GM23338 (cell line): ENCODE results near the gene GCA. TPM values are rescaled to one million over a fixed set of nuclear protein-coding genes. Genes with fewer than 3 reads are reported as not detected.

Experiments used
- ATAC-seq: fragments of 200-7000 bp; cut with Tn5 transposase; 3 replicates; pipeline ENCODE4 v1.9.1; 2020
- DNase-seq: peaks from one replicate; pipeline ENCODE4 v3.0.0-alpha.2; 2015; ENCODE audit warnings: low spot score
- H2AFZ ChIP-seq: fragments of 200-600 bp; sonication (generic); 2 replicates; pipeline ENCODE4 v1.8.0; 2016; ENCODE audit warnings: antibody characterized with exemption, mild to moderate bottlenecking, moderate library complexity
- H3F3A ChIP-seq: fragments of 200-600 bp; sonication (generic); replicated peaks from 2 replicates; pipeline ENCODE4 v1.8.0; 2017; ENCODE audit warnings: antibody characterized with exemption, mixed run types, low read depth
- H3K27ac ChIP-seq: fragments of 200-600 bp; sonication (generic); 2 replicates; pipeline ENCODE4 v1.6.1; 2016; ENCODE audit warnings: low read depth
- H3K27me3 ChIP-seq: fragments of 200-600 bp; sonication (generic); 2 replicates; pipeline ENCODE4 v1.8.0; 2016; ENCODE audit warnings: mild to moderate bottlenecking, mixed run types, moderate library complexity; ENCODE audit not compliant: insufficient read depth
- H3K36me3 ChIP-seq: fragments of 200-600 bp; sonication (generic); 2 replicates; pipeline ENCODE4 v1.8.0; 2016; ENCODE audit warnings: mild to moderate bottlenecking; ENCODE audit not compliant: insufficient read depth
- H3K4me1 ChIP-seq: fragments of 200-600 bp; sonication (generic); 2 replicates; pipeline ENCODE4 v1.8.0; 2016; ENCODE audit warnings: mild to moderate bottlenecking, moderate library complexity; ENCODE audit not compliant: insufficient read depth
- H3K4me2 ChIP-seq: fragments of 200-600 bp; sonication (generic); 2 replicates; pipeline ENCODE4 v1.7.1; 2017; ENCODE audit warnings: mixed run types
- H3K4me3 ChIP-seq: fragments of 200-600 bp; sonication (generic); 2 replicates; pipeline ENCODE4 v1.6.1; 2016; ENCODE audit warnings: mixed run types
- H3K79me2 ChIP-seq: fragments of 200-600 bp; sonication (generic); replicated peaks from 2 replicates; pipeline ENCODE4 v1.8.0; 2017; ENCODE audit warnings: mild to moderate bottlenecking; ENCODE audit not compliant: insufficient read depth
- H3K9me2 ChIP-seq: fragments of 200-600 bp; sonication (generic); 2 replicates; pipeline ENCODE4 v1.8.0; 2017; ENCODE audit not compliant: insufficient read depth
- H4K20me1 ChIP-seq: fragments of 200-600 bp; sonication (generic); replicated peaks from 2 replicates; pipeline ENCODE4 v1.8.0; 2017; ENCODE audit warnings: mild to moderate bottlenecking; ENCODE audit not compliant: insufficient read depth
- H3K27ac Mint-ChIP-seq: 2 replicates; pipeline ENCODE4 v1.8.0; 2020; ENCODE audit warnings: inconsistent platforms, mild to moderate bottlenecking, moderate library complexity, mixed read lengths
- H3K27me3 Mint-ChIP-seq: 3 replicates; pipeline ENCODE4 v1.8.0; 2022; ENCODE audit warnings: low read depth, mild to moderate bottlenecking, moderate library complexity, mixed read lengths, inconsistent platforms; ENCODE audit not compliant: insufficient read depth, poor library complexity
- H3K36me3 Mint-ChIP-seq: 3 replicates; pipeline ENCODE4 v1.8.0; 2021; ENCODE audit warnings: low read depth, mild to moderate bottlenecking, inconsistent platforms, moderate library complexity, mixed read lengths
- H3K4me1 Mint-ChIP-seq: 3 replicates; pipeline ENCODE4 v1.8.0; 2020; ENCODE audit warnings: mild to moderate bottlenecking, inconsistent platforms, mixed read lengths
- H3K4me3 Mint-ChIP-seq: 3 replicates; pipeline ENCODE4 v1.8.0; 2021; ENCODE audit warnings: moderate library complexity, mild to moderate bottlenecking, inconsistent platforms, mixed read lengths
- H3K9me3 Mint-ChIP-seq: 3 replicates; pipeline ENCODE4 v1.8.0; 2020; ENCODE audit warnings: moderate library complexity, mild to moderate bottlenecking, inconsistent platforms, mixed read lengths
- CREB1 ChIP-seq: fragments of 250-450 bp; sonication (Bioruptor Pico); IDR thresholded peaks from 2 replicates; pipeline ENCODE4 v1.5.0; 2020; ENCODE audit warnings: low read depth, mild to moderate bottlenecking, moderate library complexity
- EZH2phosphoT487 ChIP-seq: fragments of 200-600 bp; sonication (generic); IDR thresholded peaks from one replicate; pipeline ENCODE4 v1.8.1; 2018; ENCODE audit warnings: antibody characterized with exemption; ENCODE audit not compliant: unreplicated experiment
- JUNB ChIP-seq: IDR thresholded peaks from one replicate; pipeline ENCODE4 v1.6.1; 2016; ENCODE audit warnings: antibody characterized with exemption; ENCODE audit not compliant: unreplicated experiment
- NANOG ChIP-seq: IDR thresholded peaks from 2 replicates; pipeline ENCODE4 v1.6.1; 2016; ENCODE audit warnings: antibody characterized with exemption, borderline replicate concordance
- POLR2AphosphoS5 ChIP-seq: IDR thresholded peaks from 2 replicates; pipeline ENCODE4 v1.6.1; 2016; ENCODE audit warnings: antibody characterized with exemption, low read depth
- REST ChIP-seq: IDR thresholded peaks from one replicate; pipeline ENCODE4 v1.6.1; 2018; ENCODE audit warnings: antibody characterized with exemption; ENCODE audit not compliant: unreplicated experiment
- ZNF114 ChIP-seq: fragments of 250-450 bp; sonication (Bioruptor Pico); IDR thresholded peaks from 2 replicates; pipeline ENCODE4 v1.5.0; 2020; ENCODE audit warnings: mild to moderate bottlenecking, moderate library complexity
- ZNF331 ChIP-seq: fragments of 250-450 bp; sonication (Bioruptor Pico); IDR thresholded peaks from 2 replicates; pipeline ENCODE4 v1.5.0; 2020; ENCODE audit warnings: low read depth, mild to moderate bottlenecking, moderate library complexity
- polyA plus RNA-seq: library from polyadenylated mRNA; unstranded; fragments of >200 nt; fragmentation: Nextera tagmentation; extraction: Ambion mirVana; gene quantifications from 2 replicates; pipeline ENCODE4 v1.2.1, GENCODE V29; 2016
- total RNA-seq: library from RNA; depleted of rRNA; stranded (reverse); fragments of >200 nt; shearing (Covaris generic); gene quantifications from 2 replicates; pipeline ENCODE4 v1.2.3, GENCODE V29; 2014
- TF ChIP-seq, protein P1 (sequence below), 2 experiments: fragments of 200-600 bp in 1 of 2; sonication (generic) in 1 of 2; conservative IDR thresholded peaks; 2 replicates each; pipeline versions ENCODE4 v1.5.1 to v1.6.1; 2016 to 2017; ENCODE audit warnings: antibody characterized with exemption in 2 of 2, low read depth in 2 of 2, mild to moderate bottlenecking in 2 of 2, moderate library complexity in 1 of 2
- TF ChIP-seq, protein P2 (sequence below): fragments of 250-450 bp; sonication (Bioruptor Pico); IDR thresholded peaks from 2 replicates; pipeline ENCODE4 v1.5.0; 2020; ENCODE audit warnings: mild to moderate bottlenecking, moderate library complexity

GCA gene
- total and polyA plus RNA-seq, 2 experiments from 2014 or later: 39.3 to 62.7 TPM

GRCh38 chr2:162298669-162299335 is 45.1 kb upstream of the GCA start (continued):
- TF ChIP-seq, protein P1, sequence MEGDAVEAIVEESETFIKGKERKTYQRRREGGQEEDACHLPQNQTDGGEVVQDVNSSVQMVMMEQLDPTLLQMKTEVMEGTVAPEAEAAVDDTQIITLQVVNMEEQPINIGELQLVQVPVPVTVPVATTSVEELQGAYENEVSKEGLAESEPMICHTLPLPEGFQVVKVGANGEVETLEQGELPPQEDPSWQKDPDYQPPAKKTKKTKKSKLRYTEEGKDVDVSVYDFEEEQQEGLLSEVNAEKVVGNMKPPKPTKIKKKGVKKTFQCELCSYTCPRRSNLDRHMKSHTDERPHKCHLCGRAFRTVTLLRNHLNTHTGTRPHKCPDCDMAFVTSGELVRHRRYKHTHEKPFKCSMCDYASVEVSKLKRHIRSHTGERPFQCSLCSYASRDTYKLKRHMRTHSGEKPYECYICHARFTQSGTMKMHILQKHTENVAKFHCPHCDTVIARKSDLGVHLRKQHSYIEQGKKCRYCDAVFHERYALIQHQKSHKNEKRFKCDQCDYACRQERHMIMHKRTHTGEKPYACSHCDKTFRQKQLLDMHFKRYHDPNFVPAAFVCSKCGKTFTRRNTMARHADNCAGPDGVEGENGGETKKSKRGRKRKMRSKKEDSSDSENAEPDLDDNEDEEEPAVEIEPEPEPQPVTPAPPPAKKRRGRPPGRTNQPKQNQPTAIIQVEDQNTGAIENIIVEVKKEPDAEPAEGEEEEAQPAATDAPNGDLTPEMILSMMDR (conservative IDR thresholded peaks at IDR 0.05; ENCODE audit: low read depth in 2 of 2): no peak
- TF ChIP-seq, protein P2, sequence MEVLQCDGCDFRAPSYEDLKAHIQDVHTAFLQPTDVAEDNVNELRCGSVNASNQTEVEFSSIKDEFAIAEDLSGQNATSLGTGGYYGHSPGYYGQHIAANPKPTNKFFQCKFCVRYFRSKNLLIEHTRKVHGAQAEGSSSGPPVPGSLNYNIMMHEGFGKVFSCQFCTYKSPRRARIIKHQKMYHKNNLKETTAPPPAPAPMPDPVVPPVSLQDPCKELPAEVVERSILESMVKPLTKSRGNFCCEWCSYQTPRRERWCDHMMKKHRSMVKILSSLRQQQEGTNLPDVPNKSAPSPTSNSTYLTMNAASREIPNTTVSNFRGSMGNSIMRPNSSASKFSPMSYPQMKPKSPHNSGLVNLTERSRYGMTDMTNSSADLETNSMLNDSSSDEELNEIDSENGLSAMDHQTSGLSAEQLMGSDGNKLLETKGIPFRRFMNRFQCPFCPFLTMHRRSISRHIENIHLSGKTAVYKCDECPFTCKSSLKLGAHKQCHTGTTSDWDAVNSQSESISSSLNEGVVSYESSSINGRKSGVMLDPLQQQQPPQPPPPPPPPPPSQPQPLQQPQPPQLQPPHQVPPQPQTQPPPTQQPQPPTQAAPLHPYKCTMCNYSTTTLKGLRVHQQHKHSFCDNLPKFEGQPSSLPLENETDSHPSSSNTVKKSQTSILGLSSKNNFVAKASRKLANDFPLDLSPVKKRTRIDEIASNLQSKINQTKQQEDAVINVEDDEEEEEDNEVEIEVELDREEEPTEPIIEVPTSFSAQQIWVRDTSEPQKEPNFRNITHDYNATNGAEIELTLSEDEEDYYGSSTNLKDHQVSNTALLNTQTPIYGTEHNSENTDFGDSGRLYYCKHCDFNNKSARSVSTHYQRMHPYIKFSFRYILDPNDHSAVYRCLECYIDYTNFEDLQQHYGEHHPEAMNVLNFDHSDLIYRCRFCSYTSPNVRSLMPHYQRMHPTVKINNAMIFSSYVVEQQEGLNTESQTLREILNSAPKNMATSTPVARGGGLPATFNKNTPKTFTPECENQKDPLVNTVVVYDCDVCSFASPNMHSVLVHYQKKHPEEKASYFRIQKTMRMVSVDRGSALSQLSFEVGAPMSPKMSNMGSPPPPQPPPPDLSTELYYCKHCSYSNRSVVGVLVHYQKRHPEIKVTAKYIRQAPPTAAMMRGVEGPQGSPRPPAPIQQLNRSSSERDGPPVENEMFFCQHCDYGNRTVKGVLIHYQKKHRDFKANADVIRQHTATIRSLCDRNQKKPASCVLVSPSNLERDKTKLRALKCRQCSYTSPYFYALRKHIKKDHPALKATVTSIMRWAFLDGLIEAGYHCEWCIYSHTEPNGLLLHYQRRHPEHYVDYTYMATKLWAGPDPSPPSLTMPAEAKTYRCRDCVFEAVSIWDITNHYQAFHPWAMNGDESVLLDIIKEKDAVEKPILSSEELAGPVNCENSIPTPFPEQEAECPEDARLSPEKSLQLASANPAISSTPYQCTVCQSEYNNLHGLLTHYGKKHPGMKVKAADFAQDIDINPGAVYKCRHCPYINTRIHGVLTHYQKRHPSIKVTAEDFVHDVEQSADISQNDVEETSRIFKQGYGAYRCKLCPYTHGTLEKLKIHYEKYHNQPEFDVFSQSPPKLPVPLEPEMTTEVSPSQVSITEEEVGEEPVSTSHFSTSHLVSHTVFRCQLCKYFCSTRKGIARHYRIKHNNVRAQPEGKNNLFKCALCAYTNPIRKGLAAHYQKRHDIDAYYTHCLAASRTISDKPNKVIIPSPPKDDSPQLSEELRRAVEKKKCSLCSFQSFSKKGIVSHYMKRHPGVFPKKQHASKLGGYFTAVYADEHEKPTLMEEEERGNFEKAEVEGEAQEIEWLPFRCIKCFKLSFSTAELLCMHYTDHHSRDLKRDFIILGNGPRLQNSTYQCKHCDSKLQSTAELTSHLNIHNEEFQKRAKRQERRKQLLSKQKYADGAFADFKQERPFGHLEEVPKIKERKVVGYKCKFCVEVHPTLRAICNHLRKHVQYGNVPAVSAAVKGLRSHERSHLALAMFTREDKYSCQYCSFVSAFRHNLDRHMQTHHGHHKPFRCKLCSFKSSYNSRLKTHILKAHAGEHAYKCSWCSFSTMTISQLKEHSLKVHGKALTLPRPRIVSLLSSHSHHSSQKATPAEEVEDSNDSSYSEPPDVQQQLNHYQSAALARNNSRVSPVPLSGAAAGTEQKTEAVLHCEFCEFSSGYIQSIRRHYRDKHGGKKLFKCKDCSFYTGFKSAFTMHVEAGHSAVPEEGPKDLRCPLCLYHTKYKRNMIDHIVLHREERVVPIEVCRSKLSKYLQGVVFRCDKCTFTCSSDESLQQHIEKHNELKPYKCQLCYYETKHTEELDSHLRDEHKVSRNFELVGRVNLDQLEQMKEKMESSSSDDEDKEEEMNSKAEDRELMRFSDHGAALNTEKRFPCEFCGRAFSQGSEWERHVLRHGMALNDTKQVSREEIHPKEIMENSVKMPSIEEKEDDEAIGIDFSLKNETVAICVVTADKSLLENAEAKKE: no peak
- TF ChIP-seq ZNF331: no peak

DNA sequence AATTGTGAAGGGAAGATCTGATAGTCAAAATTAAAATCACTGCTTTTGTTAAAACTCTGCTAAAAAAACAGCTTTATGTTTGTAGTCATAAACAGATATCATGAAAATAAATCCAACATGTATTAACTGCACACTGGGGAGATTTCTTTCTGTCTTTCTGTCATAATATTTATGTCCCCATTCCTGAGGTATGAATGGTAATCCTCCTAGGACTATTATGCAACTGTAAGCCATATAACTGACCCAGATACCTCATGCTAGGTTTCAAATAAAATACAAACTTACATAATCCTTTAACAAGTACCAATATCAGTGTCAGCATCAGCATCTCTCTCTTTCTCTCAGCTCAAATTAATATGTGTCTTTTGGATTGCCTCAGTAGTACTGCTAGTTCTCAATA is 43.7 kb upstream of the GCA start:
- Histone ChIP-seq H3K4me3 (no peak overlapping the region), H2AFZ (no peak overlapping the region), H3K4me2 (no peak overlapping the region), H3K27ac (no peak overlapping the region), H3K79me2 (no peaks in the 10 kb centered on the region), H3K9me2 (no peaks in the 10 kb centered on the region), H4K20me1 (no peaks in the 10 kb centered on the region), H3K36me3 (no peaks in the 10 kb centered on the region), H3F3A (no peaks in the 10 kb centered on the region), H3K27me3 (no peaks in the 10 kb centered on the region), H3K4me1 (no peaks in the 10 kb centered on the region)
- peaks cover 5% of the 10 kb centered on the region; the same call in 2 of the 3 replicates for H3K4me1 Mint-ChIP-seq
- no peak for DNase-seq
- H3K36me3 Mint-ChIP-seq: no peaks in the 10 kb centered on the region
- H3K27ac Mint-ChIP-seq: no peak overlapping the region
- peaks cover 1% of the 10 kb centered on the region for H3K27me3 Mint-ChIP-seq
- no peaks in the 10 kb centered on the region; the same call in 2 of the 3 replicates for H3K9me3 Mint-ChIP-seq
- ATAC-seq: no peak
- H3K4me3 Mint-ChIP-seq: no peak overlapping the region
- no peak for TF ChIP-seq POLR2AphosphoS5
- TF ChIP-seq ZNF114: no peak
- TF ChIP-seq, protein P1 (conservative IDR thresholded peaks at IDR 0.05; ENCODE audit: low read depth in 2 of 2): no peak
- TF ChIP-seq JUNB: no peak
- TF ChIP-seq EZH2phosphoT487: no peak
- no peak for TF ChIP-seq NANOG
- no peak for TF ChIP-seq CREB1 (CRISPR knock-in tag)
- TF ChIP-seq REST: no peak
